Erythroblast (primary cell): Measurements from ENCODE around the gene HBG2.

Source experiments
- GATA1 ChIP-seq: IDR thresholded peaks from 2 replicates; pipeline ENCODE4 v1.6.1; 2011; ENCODE audit warnings: low read depth, mild to moderate bottlenecking, control low read depth, low read length, moderate library complexity
- POLR2A ChIP-seq: IDR thresholded peaks from 2 replicates; pipeline ENCODE4 v1.6.1; 2011; ENCODE audit warnings: mild to moderate bottlenecking, low read length

DNA sequence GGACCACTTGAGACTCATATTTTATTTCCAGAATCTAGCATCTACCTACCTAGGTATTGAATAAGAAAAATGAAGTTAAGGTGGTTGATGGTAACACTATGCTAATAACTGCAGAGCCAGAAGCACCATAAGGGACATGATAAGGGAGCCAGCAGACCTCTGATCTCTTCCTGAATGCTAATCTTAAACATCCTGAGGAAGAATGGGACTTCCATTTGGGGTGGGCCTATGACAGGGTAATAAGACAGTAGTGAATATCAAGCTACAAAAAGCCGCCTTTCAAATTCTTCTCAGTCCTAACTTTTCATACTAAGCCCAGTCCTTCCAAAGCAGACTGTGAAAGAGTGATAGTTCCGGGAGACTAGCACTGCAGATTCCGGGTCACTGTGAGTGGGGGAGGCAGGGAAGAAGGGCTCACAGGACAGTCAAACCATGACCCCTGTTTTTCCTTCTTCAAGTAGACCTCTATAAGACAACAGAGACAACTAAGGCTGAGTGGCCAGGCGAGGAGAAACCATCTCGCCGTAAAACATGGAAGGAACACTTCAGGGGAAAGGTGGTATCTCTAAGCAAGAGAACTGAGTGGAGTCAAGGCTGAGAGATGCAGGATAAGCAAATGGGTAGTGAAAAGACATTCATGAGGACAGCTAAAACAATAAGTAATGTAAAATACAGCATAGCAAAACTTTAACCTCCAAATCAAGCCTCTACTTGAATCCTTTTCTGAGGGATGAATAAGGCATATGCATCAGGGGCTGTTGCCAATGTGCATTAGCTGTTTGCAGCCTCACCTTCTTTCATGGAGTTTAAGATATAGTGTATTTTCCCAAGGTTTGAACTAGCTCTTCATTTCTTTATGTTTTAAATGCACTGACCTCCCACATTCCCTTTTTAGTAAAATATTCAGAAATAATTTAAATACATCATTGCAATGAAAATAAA, 29.8 kb downstream of the HBG2 start:
- peak; percentile 96 for TF ChIP-seq POLR2A
- no peak for TF ChIP-seq GATA1
